K562 (cell line): ENCODE results near the gene LGALS3BP.

ENCODE experiments used
- ARID3B ChIP-seq: fragments of 250-450 bp; sonication (Bioruptor Pico); IDR thresholded peaks from 2 replicates; pipeline ENCODE4 v1.4.0; 2020; ENCODE audit warnings: borderline replicate concordance
- BRF2 ChIP-seq: IDR thresholded peaks from 3 replicates; pipeline ENCODE4 v1.6.1; 2011; ENCODE audit warnings: borderline replicate concordance, mild to moderate bottlenecking; ENCODE audit not compliant: insufficient read length, insufficient read depth
- CREB1 ChIP-seq, 2 experiments: sonication (generic) in 1 of 2; formaldehyde crosslinking in 1 of 2; IDR thresholded peaks; 2 replicates each; pipeline versions ENCODE4 v1.6.1 to v1.8.0; 2012 to 2022; ENCODE audit warnings: inconsistent platforms in 1 of 2, mild to moderate bottlenecking in 1 of 2, missing genetic modification reagents in 1 of 2, moderate library complexity in 1 of 2
- E2F4 ChIP-seq: sonication (generic); formaldehyde crosslinking; IDR thresholded peaks from 2 replicates; pipeline ENCODE4 v1.8.0; 2022; ENCODE audit warnings: mild to moderate bottlenecking, low read depth, missing genetic modification reagents
- HDAC1 ChIP-seq, 2 experiments: fragments of 450-650 bp; IDR thresholded peaks; 2 replicates each; pipeline ENCODE4 v1.6.1; 2016 to 2017; ENCODE audit warnings: inconsistent platforms in 1 of 2, mild to moderate bottlenecking in 1 of 2, moderate library complexity in 1 of 2
- MAX ChIP-seq: sonication (generic); formaldehyde crosslinking; IDR thresholded peaks from 2 replicates; pipeline ENCODE4 v1.9.0; 2022; ENCODE audit warnings: mild to moderate bottlenecking, missing genetic modification reagents
- MYC ChIP-seq, 2 experiments: fragments of 250-450 bp in 1 of 2; sonication (Bioruptor Pico) in 1 of 2; IDR thresholded peaks; 2 replicates each; pipeline versions ENCODE4 v1.5.1 to v1.6.1; 2012 to 2021; ENCODE audit warnings: low read depth in 2 of 2, borderline replicate concordance in 1 of 2, improper control_type of control experiment in 1 of 2, low read length in 1 of 2, mild to moderate bottlenecking in 1 of 2, moderate library complexity in 1 of 2
- RAD21 ChIP-seq, 2 experiments: fragments of 250-450 bp in 1 of 2; fragments of 450-650 bp in 1 of 2; sonication (Bioruptor Pico) in 1 of 2; formaldehyde crosslinking in 1 of 2; IDR thresholded peaks in 1 of 2; conservative IDR thresholded peaks in 1 of 2; 2 replicates each; pipeline versions ENCODE4 v1.4.0 to v1.8.0; 2020 to 2022; ENCODE audit warnings: mild to moderate bottlenecking in 2 of 2, moderate library complexity in 1 of 2
- RBM39 ChIP-seq: fragments of 200-400 bp; formaldehyde crosslinking; optimal IDR thresholded peaks from 2 replicates; pipeline ENCODE3; 2018; ENCODE audit warnings: low read depth, low read length
- TAF1 ChIP-seq: IDR thresholded peaks from 2 replicates; pipeline ENCODE4 v1.6.1; 2011; ENCODE audit warnings: mild to moderate bottlenecking, low read length, moderate library complexity; ENCODE audit not compliant: insufficient read depth, control insufficient read depth, severe bottlenecking; ENCODE audit errors: extremely low read depth
- TCF7 ChIP-seq: sonication (generic); IDR thresholded peaks from 2 replicates; pipeline ENCODE4 v1.6.1; 2016; ENCODE audit warnings: antibody characterized with exemption, borderline replicate concordance
- ZHX1 ChIP-seq: fragments of 150-350 bp; conservative IDR thresholded peaks from 2 replicates; pipeline ENCODE4 v1.6.1; 2014; ENCODE audit warnings: low read length

GRCh38 chr17:78969865-78970264 is 9.9 kb downstream of the LGALS3BP start:
- no peak for TF ChIP-seq RAD21 (CRISPR knock-in tag; conservative IDR thresholded peaks at IDR 0.05 in 1 of 2, IDR thresholded peaks at IDR 0.05 in 1 of 2)
- no peak for TF ChIP-seq TAF1
- no peak for TF ChIP-seq HDAC1 (IDR thresholded peaks at IDR 0.05)
- TF ChIP-seq TCF7: no peak
- TF ChIP-seq MAX: no peak
- TF ChIP-seq MYC (IDR thresholded peaks at IDR 0.05; ENCODE audit: low read depth, low read length): no peak
- TF ChIP-seq MYC (CRISPR knock-in tag; IDR thresholded peaks at IDR 0.05; ENCODE audit: borderline replicate concordance, low read depth): no peak
- TF ChIP-seq RBM39: no peak
- no peak for TF ChIP-seq ZHX1
- TF ChIP-seq CREB1 (IDR thresholded peaks at IDR 0.05): no peak
- no peak for TF ChIP-seq CREB1 (CRISPR knock-in tag; IDR thresholded peaks at IDR 0.05)
- TF ChIP-seq E2F4 (CRISPR knock-in tag): no peak
- no peak for TF ChIP-seq ARID3B
- TF ChIP-seq BRF2: no peak
